ENCODE measurements around the gene SMARCA2.

The SMARCA2 gene

DNA sequence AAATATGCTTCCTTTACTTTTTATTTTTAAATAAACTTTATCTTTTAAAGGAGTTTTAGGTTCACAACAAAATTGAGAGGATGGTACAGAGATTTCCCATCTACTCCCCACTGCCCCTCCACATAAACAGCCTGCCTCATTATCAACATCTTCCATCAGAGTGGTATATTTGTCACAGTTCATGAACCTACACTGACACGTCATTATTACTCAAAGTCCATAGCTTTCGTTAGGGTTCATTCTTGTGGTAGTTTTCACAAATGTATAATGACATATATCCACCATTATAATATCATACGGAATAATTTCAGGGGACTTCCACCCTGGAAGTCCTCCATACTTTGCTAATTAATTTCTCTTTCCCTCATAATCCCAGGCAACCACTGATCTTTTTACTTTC lies 204.9 kb downstream of the SMARCA2 start:
- no peak for DNase-seq

DNA sequence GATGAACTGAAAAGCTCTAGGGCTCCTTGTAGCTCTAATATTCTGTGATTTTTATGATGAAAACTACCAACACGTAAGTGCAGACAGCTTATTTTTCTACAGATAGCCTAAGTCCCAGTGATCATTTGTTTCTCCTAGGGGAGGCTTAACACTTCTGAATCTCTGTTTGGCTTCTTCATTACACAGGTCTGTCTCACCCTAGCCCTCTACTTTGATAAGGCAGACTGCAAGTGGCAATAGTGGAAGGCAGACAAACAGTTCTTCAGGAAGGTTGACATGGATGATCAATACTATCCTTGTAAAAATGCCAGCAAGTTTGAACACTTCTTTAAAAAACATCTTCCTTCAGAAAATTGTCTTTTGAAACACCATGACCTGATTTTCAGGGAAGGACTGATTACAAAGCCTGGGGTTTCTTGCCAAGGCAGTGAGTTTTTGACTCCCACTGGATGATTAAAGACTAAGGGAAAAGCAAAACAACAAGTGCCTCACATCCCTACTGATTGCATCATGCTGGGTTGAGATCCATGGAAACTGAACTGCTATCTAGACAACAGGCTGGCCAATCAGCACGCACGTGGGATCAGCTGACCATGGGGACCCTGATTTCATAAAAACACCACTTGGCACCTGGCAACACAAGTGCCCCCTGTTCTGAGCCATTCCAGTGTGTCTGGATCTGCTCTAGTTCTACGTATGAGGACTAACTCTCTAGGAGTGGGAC lies 212.2 kb downstream of the SMARCA2 start:
- DNase-seq = no peak

DNA sequence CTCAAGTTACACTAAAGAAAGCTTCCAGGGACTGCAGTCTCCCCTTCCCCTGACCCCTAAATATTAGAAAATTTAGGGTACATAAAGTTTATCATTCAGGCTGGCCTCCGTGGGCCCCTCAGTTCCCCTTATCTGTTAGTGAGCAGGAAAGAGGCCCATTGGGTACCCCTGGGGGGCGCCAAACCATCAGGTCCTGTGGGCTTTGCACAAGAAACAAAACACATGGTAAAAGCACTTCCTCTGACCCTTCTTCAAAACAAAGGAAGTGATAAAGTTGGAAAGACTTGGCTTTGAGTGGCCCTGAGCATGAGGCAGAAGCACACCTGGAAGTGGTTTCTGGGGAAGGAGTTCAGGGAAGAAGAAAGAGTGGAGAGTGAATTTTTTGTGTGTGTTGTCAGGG lies 213.0 kb downstream of the SMARCA2 start:
- no peak for DNase-seq

DNA sequence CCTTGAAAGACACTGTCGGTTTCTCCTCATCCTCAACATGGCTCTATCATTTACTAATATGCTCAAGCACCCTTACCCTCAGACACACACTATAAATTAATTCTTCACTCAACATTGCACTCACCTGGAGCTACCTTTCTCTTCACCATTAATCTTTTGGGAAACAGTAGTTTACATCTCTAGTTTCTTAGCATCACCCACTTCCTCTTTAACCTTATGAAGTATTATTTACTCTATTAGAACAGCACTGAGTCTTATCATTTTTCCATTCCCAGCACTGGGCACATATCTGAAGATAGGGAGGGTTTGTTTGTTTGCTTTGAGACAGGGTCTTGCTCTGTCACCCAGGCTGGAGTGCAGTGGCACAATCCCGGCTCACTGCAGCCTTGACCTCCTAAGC lies 213.5 kb downstream of the SMARCA2 start:
- DNase-seq = no peak

DNA sequence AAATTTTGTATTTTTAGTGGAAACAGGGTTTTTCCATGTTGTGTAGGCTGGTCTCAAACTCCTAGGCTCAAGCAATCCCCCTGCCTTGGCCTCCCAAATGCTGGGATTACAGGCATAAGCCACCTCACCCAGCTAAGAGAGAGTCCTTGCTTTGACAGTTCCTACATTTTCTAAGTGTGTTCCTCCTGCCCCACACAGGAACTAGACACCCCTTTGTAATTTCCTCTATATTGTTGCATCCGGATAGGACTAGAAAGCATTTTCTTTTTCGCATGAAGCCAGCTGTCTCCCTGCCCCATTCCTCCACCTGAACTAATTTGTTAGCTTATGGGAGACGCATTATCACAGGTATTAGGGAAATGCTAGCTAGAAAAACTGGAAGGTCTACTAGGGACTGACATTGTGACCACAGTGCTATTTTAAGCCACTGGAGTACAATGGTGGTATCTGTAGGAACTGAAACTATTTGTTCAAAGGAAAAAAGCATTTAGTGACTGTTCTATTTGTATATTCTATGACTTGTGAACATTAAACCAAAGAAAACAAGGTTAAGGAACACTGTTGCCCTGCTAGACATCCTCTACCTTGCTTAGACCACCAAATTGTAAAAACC lies 214.1 kb downstream of the SMARCA2 start:
- DNase-seq = no peak

DNA sequence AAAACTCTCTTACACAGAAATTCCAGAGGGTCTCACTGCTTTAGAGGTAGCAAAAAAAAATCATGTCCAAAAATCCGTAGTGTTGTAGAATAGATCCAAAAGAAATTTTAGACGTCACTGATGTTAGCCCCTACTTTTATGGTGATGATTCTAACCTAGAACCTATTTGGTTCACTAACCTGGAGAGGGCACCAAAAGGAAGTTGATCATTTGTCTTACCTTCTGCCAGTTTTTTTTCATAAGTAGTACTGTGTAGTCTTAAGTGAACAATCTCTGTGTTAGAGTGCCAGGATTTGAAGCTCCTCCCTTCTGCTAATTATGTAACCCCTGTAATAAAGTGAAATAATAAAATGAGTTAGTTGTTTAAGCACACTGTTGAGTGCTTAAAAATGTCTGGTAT lies 215.2 kb downstream of the SMARCA2 start:
- no peak for DNase-seq

DNA sequence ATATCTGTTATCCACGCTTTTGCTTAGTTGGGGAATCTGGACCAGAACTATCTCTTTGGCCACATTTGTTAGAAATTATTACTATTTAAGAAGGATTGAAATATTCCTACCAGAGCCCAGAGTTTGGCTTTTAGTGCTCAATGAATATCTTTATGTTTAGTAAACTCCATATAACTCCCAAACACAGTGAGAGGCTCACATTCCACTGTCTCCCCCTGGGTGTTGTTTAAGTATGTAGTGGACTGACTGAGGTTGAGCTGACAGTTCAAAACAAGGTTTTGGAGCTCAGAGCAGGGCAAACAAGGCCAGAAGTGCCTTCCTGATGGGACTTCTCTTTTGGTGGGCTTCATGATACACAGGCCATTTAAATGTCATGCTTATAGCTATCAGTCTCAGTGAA lies 216.0 kb downstream of the SMARCA2 start:
- DNase-seq = no peak

DNA sequence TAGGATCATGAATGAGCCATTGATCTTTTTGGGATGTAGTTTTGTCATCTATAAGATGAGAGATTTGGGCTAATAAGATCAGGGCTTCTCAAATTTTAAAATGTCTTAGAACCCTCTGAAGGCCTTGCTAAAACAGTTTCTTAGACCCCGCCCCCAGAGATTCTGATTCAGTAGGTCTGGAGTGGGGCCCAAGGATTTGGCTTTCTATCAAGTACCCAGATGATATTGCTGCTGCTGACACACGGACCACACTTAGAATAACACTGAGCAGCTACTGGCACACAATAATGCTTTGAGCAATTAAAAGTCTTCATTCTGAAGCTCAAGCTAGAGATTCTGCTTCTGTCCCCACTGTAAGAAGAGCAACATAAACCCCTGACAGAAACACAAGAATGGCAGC lies 216.7 kb downstream of the SMARCA2 start:
- no peak for DNase-seq

DNA sequence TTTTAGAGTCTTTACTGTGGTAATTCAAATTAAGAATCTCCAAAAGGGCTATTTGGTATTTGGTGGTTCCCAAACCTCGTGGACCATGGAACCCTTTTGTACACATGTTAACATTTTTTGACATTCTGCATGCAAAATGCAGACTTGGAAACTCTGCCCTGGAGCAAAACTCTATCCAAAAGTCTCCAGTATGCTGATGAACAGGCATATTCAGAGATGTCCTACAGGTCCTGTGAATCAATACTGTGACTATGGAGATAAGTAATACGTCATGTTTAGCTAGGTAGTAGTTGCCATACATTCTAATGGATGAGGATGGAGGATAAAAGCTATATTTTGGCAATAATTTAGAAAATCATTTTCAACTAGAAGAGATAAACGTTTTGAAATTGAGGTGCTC lies 218.1 kb downstream of the SMARCA2 start:
- DNase-seq = no peak

DNA sequence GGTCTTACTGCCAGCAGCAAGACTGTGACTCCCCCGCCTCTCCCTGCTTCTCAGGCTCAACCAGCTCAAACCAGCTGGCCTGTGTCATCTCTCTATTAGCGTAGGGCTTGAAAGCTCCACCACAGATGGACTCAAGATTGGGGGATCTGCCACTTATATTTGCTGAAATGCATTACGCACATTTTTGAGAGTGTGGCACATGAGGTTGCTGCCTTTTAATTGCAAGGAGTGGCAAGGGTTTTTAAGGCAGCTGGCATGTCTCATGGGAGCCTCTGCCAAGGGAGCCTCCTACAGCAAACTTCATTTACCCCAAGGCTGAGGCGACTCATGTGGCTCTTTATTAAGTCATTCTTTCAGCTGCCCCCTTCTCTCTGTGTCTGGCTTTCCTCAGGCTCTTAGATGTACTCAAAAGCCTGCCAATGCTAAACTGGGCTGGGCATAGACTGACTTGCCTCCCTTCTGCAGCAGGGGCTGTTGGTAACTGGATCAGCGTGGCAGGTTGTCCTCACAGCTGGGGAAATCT lies 219.3 kb downstream of the SMARCA2 start:
- no peak for DNase-seq

DNA sequence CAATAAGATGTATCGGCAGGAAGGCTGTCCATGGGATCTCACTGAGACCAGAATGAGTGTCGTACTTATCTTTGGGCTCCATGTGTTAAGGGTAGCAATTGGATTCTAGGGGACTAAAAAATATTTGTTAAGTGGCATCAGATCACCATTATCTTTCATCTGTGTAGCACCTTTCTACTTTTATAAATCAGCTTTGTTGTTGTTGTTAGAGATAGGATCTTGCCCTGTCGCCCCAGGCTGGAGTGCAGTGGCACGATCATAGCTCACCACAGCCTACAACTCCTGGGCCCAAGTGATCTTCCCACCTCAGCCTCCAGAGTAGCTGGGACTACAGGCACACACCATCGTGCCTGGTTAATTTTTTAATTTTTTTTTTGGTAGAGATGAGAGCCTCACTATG lies 220.5 kb downstream of the SMARCA2 start:
- DNase-seq = no peak

DNA sequence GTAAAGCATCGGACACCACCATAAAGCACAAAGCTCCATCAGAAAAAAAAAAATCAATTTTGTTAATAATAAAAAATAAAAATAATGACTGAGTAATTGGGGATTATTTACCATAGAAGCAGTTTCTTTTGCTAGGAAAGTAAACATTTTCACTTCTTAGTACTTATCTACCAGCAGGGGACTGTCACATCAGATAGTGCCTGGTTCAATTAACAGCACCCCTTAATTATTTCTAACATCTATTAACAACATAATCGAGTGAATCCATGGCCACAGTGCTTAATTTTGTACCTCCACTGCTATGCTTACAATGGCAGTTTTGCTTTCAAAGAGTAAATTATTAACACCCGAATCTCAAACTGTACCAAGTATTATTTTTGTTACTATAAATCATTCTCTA lies 221.7 kb downstream of the SMARCA2 start:
- no peak for DNase-seq

DNA sequence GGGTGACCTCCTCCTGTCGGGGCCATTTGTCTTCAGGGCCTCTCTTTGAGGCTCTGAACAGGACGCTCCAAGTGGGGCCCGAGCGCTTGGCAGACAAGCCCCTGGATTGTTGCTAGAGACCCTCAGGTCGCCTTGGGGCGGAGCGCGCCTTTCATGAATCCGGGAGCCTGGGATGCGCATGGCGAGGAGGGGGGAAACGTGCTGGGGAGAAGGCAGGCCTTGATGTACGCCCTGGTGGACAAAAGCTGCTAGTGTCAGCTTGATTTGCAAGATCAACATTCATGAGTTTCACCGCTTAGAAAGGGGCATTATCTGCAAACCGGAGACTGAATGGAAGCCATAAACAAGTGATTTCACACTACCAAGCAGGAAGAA lies 226.3 kb downstream of the SMARCA2 start:
- DNase-seq = no peak

DNA sequence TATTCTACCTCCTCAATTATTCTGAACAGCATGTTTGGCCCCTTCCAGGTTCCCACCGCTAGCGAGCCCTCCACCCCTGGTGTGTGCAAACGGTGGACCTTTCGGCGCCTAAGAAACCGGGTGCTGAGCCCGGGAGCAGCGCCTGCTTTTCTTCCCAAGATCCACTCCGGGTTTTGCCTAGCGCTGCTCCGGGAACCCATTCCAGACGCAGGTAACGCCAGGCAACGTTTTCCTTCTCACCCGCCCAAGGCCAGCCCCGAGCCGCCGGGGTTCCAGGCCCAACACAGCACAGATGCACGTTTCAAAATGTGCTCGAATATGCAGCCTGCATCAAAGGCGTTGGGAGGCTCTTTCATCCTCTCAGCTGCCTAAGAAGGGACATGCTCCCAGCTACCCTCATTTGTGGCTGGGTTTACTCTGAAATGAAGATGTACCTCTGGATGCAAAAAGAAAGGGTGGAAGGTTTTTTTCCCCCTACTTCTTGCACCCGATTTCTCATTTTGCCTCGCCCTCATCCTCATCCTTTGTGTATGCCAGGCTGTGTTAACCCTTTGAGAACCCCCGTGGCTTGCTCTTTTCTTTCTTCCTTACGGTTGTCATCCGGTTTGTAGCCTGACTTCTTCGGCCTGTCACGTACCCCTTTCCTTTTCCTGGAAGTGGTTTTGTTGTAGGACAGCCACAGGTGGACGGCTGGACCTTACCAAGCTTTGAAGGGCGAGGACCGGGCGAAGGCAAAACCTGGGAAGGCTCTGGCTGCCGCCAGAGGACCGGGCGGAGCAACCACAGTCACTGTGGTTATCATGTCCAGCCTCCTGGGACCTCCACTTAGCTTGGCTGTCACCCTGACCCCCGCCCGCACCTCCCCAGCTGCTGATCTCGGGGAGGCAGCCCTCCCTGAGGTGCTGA lies 226.9 kb downstream of the SMARCA2 start:
- peak; percentile 53 for DNase-seq

DNA sequence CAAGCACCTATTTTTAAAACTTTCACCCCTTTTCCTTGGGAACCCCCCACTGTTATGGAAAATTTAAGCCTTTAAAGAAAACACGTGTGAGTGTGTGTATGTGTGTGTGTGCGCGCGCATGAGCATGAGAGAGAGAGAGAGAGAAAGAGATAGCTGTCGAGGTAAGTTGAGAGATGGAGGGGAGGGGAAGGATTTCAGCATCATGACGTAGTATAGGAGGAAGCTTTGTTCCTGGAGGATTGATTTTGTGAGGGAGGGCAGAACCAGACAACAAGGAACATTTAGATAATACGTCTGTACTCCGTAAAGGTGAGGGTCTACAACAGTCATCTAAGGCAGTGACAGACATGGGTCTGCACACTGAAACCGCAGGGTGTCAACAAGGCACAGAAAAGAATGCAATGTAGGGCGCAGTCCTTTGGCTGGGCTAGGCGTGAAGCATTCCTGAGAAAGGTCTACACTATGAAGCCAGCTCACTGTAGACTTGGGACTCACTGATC lies 227.7 kb downstream of the SMARCA2 start:
- no peak for DNase-seq

Measured in activated T-cell treated with anti-CD3 and anti-CD28 coated beads, Interleukin-2, amount 50 U/mL, for 1 hour (primary cell).